Lower leg skin (tissue), 3 donors: Measurements from ENCODE around the gene ADAM19.

Source experiments
- CTCF ChIP-seq, 3 donors: fragments of 450-650 bp; IDR thresholded peaks; one replicate each; pipeline ENCODE4 v1.5.1; 2016; ENCODE audit warnings: antibody characterized with exemption in 3 of 3, mild to moderate bottlenecking in 3 of 3, moderate library complexity in 2 of 3
- POLR2A ChIP-seq, 2 donors: fragments of 450-650 bp; IDR thresholded peaks; one replicate each; pipeline ENCODE4 v1.6.1; 2016 to 2017; ENCODE audit warnings: antibody characterized with exemption in 2 of 2, mild to moderate bottlenecking in 1 of 2, moderate library complexity in 1 of 2

GRCh38 chr5:157469073-157469472 is 106.5 kb downstream of the ADAM19 start:
- no peak for TF ChIP-seq CTCF (IDR thresholded peaks at IDR 0.05)
- TF ChIP-seq POLR2A (IDR thresholded peaks at IDR 0.05), result no peak
